H9 (cell line): Measurements from ENCODE around the gene SPRR2B. TPM values are rescaled to one million over a fixed set of nuclear protein-coding genes. Genes with fewer than 3 reads are reported as not detected.
"Not testable (repeated sequence)": the region's sequence is repeated elsewhere in the genome, so short reads cannot be mapped to it uniquely, and the experiment has no call there.

Experiments
- DNase-seq: peaks from one replicate; pipeline ENCODE4 v3.0.0-alpha.2; 2017
- H2AFZ ChIP-seq: one replicate; pipeline ENCODE4 v1.6.1; 2013; ENCODE audit warnings: mild to moderate bottlenecking, low read length, control low read depth, moderate library complexity
- H2AK5ac ChIP-seq: 2 replicates; pipeline ENCODE4 v1.6.1; 2013; ENCODE audit warnings: low read length, control low read depth, mixed read lengths; ENCODE audit not compliant: insufficient read length
- H2BK120ac ChIP-seq: one replicate; pipeline ENCODE4 v1.6.1; 2013; ENCODE audit warnings: low read depth, mild to moderate bottlenecking, low read length, control low read depth, inconsistent platforms; ENCODE audit not compliant: poor library complexity, severe bottlenecking
- H2BK12ac ChIP-seq: 2 replicates; pipeline ENCODE4 v1.6.1; 2013; ENCODE audit warnings: low read length, control low read depth, mixed read lengths, low read depth; ENCODE audit not compliant: insufficient read length
- H2BK15ac ChIP-seq: 2 replicates; pipeline ENCODE4 v1.6.1; 2013; ENCODE audit warnings: low read depth, low read length, control low read depth
- H2BK20ac ChIP-seq: one replicate; pipeline ENCODE4 v1.6.1; 2013; ENCODE audit warnings: low read depth, mild to moderate bottlenecking, low read length, control low read depth, inconsistent platforms; ENCODE audit not compliant: poor library complexity, severe bottlenecking
- H2BK5ac ChIP-seq: 2 replicates; pipeline ENCODE4 v1.6.1; 2013; ENCODE audit warnings: low read length, control low read depth, mixed read lengths; ENCODE audit not compliant: insufficient read length
- H3K14ac ChIP-seq: 2 replicates; pipeline ENCODE4 v1.6.1; 2013; ENCODE audit warnings: low read length, control low read depth; ENCODE audit not compliant: insufficient read depth
- H3K18ac ChIP-seq: 2 replicates; pipeline ENCODE4 v1.6.1; 2013; ENCODE audit warnings: low read depth, mild to moderate bottlenecking, mixed read lengths, low read length, control low read depth; ENCODE audit not compliant: insufficient read length
- H3K23ac ChIP-seq: 2 replicates; pipeline ENCODE4 v1.6.1; 2013; ENCODE audit warnings: low read length, control low read depth, mixed read lengths, low read depth; ENCODE audit not compliant: insufficient read length
- H3K23me2 ChIP-seq: 2 replicates; pipeline ENCODE4 v1.6.1; 2013; ENCODE audit warnings: low read depth, mild to moderate bottlenecking, mixed read lengths, low read length, control low read depth; ENCODE audit not compliant: insufficient read length, poor library complexity, severe bottlenecking
- H3K27ac ChIP-seq: 2 replicates; pipeline ENCODE4 v1.5.1; 2013; ENCODE audit warnings: low read length, control low read depth, mixed read lengths, low read depth; ENCODE audit not compliant: insufficient read length
- H3K27me3 ChIP-seq: 2 replicates; pipeline ENCODE4 v1.6.1; 2013; ENCODE audit warnings: low read length, control low read depth, inconsistent platforms; ENCODE audit not compliant: insufficient read depth
- H3K4ac ChIP-seq: 2 replicates; pipeline ENCODE4 v1.6.1; 2013; ENCODE audit warnings: low read depth, mild to moderate bottlenecking, control low read depth, inconsistent platforms, low read length, moderate library complexity
- H3K4me1 ChIP-seq: 2 replicates; pipeline ENCODE4 v1.6.1; 2013; ENCODE audit warnings: low read length, control low read depth, inconsistent platforms; ENCODE audit not compliant: insufficient read depth
- H3K4me2 ChIP-seq: 2 replicates; pipeline ENCODE4 v1.6.1; 2013; ENCODE audit warnings: low read length, control low read depth, mixed read lengths; ENCODE audit not compliant: insufficient read length, insufficient read depth
- H3K56ac ChIP-seq: 2 replicates; pipeline ENCODE4 v1.6.1; 2013; ENCODE audit warnings: low read depth, mild to moderate bottlenecking, mixed read lengths, low read length, control low read depth; ENCODE audit not compliant: insufficient read length
- H3K79me1 ChIP-seq: 2 replicates; pipeline ENCODE4 v1.6.1; 2013; ENCODE audit warnings: low read depth, mild to moderate bottlenecking, moderate library complexity, low read length, control low read depth, inconsistent platforms; ENCODE audit not compliant: insufficient read depth, poor library complexity, severe bottlenecking
- H3K79me2 ChIP-seq: 2 replicates; pipeline ENCODE4 v1.6.1; 2013; ENCODE audit warnings: low read length, control low read depth, inconsistent platforms; ENCODE audit not compliant: insufficient read depth
- H3K9ac ChIP-seq: 2 replicates; pipeline ENCODE4 v1.6.1; 2013; ENCODE audit warnings: low read length, control low read depth, mixed read lengths; ENCODE audit not compliant: insufficient read length; ENCODE audit errors: extremely low read depth
- H3K9me3 ChIP-seq: one replicate; pipeline ENCODE4 v1.6.1; 2013; ENCODE audit warnings: low read depth, low read length, inconsistent platforms; ENCODE audit not compliant: control insufficient read depth
- H3T11ph ChIP-seq: one replicate; pipeline ENCODE4 v1.6.1; 2013; ENCODE audit warnings: mild to moderate bottlenecking, low read length, control low read depth, inconsistent platforms
- H4K20me1 ChIP-seq: one replicate; pipeline ENCODE4 v1.6.1; 2013; ENCODE audit not compliant: control insufficient read depth, insufficient read length, insufficient read depth
- H4K5ac ChIP-seq: 2 replicates; pipeline ENCODE4 v1.6.1; 2013; ENCODE audit warnings: low read depth, mild to moderate bottlenecking, mixed read lengths, low read length, control low read depth; ENCODE audit not compliant: insufficient read length
- H4K8ac ChIP-seq: replicated peaks from 2 replicates; pipeline ENCODE4 v1.6.1; 2013; ENCODE audit warnings: low read length, control low read depth, mixed read lengths, low read depth; ENCODE audit not compliant: insufficient read length
- H4K91ac ChIP-seq: 2 replicates; pipeline ENCODE4 v1.6.1; 2013; ENCODE audit warnings: low read depth, mild to moderate bottlenecking, moderate library complexity, mixed read lengths, low read length, control low read depth; ENCODE audit not compliant: insufficient read length
- H3K27ac Mint-ChIP-seq, 3 experiments: 2 replicates in 2 of 3; 3 replicates in 1 of 3; pipeline ENCODE4 v1.8.0; 2020 to 2021; ENCODE audit warnings: mixed read lengths in 3 of 3, mild to moderate bottlenecking in 1 of 3, moderate library complexity in 1 of 3
- H3K27me3 Mint-ChIP-seq: 2 replicates; pipeline ENCODE4 v1.8.0; 2021; ENCODE audit warnings: low read depth, mild to moderate bottlenecking, moderate library complexity, mixed read lengths
- H3K36me3 Mint-ChIP-seq, 3 experiments: 2 replicates in 2 of 3; 3 replicates in 1 of 3; pipeline ENCODE4 v1.8.0; 2020 to 2021; ENCODE audit warnings: low read depth in 3 of 3, mixed read lengths in 3 of 3; ENCODE audit not compliant: insufficient read depth in 1 of 3
- H3K4me1 Mint-ChIP-seq, 2 experiments: 2 replicates each; pipeline ENCODE4 v1.8.0; 2020; ENCODE audit warnings: mixed read lengths in 2 of 2
- H3K4me3 Mint-ChIP-seq, 2 experiments: 2 replicates in 1 of 2; 3 replicates in 1 of 2; pipeline ENCODE4 v1.8.0; 2020 to 2021; ENCODE audit warnings: mild to moderate bottlenecking in 2 of 2, mixed read lengths in 2 of 2, moderate library complexity in 1 of 2
- H3K9me3 Mint-ChIP-seq, 2 experiments: 2 replicates in 1 of 2; 3 replicates in 1 of 2; pipeline ENCODE4 v1.8.0; 2020; ENCODE audit warnings: mild to moderate bottlenecking in 2 of 2, mixed read lengths in 2 of 2, moderate library complexity in 1 of 2
- CTCF ChIP-seq: fragments of 200-600 bp; sonication (generic); conservative IDR thresholded peaks from 3 replicates; pipeline ENCODE4 v1.8.0; 2021; ENCODE audit warnings: antibody characterized with exemption, mild to moderate bottlenecking
- WGBS: extraction: QIAGEN DNeasy Blood & Tissue Kit; methylation state at CpG from one replicate; pipeline ENCODE4 v1.1.7; 2013; ENCODE audit warnings: missing lambda C conversion rate, low lambda C conversion rate, mixed read lengths; ENCODE audit not compliant: insufficient read length; ENCODE audit errors: extremely low coverage; 5-methylcytosine and 5-hydroxymethylcytosine counted together
- total RNA-seq: library from RNA; stranded (reverse); gene quantifications from 2 replicates; pipeline ENCODE4 v1.2.1, GENCODE V29; 2021

The SPRR2B gene
- total RNA-seq, 1 experiment from 2014 or later = not detected

- no peak for DNase-seq
- no CpG with 5 or more reads among the region's 3 CpGs for WGBS
- no peaks in the 10 kb centered on the region for H4K20me1 ChIP-seq
- H4K91ac ChIP-seq = no peak overlapping the region
- H3K9me3 Mint-ChIP-seq = peaks cover 12 to 18% of the 10 kb centered on the region in 2 experiments
- H2AFZ ChIP-seq = no peak overlapping the region
- H2BK15ac ChIP-seq = no peak overlapping the region
- H3K79me2 ChIP-seq = no peaks in the 10 kb centered on the region
- peaks cover 2 to 11% (median 9%) of the 10 kb centered on the region in 3 experiments; a peak in 6 of 7 replicates for H3K36me3 Mint-ChIP-seq
- TF ChIP-seq CTCF = no peak
- H2AK5ac ChIP-seq = no peak overlapping the region
- peaks cover 27 to 30% of the 10 kb centered on the region in 2 experiments for H3K4me1 Mint-ChIP-seq
- no peak overlapping the region for H2BK120ac ChIP-seq
- no peak overlapping the region for H3T11ph ChIP-seq
- H3K14ac ChIP-seq = no peak overlapping the region
- no peak overlapping the region for H3K4me2 ChIP-seq
- no peaks in the 10 kb centered on the region for H3K27me3 ChIP-seq
- H3K27ac Mint-ChIP-seq = no peak overlapping the region
- no peak overlapping the region for H3K23ac ChIP-seq
- no peaks in the 10 kb centered on the region for H3K23me2 ChIP-seq
- no peak overlapping the region for H4K5ac ChIP-seq
- H3K9me3 ChIP-seq = no peaks in the 10 kb centered on the region
- no peak overlapping the region for H4K8ac ChIP-seq
- no peak overlapping the region for H2BK20ac ChIP-seq
- H3K18ac ChIP-seq = no peak overlapping the region
- no peak overlapping the region for H3K4ac ChIP-seq
- H3K27ac ChIP-seq = no peak overlapping the region
- no peak overlapping the region for H3K9ac ChIP-seq
- peaks cover 5% of the 10 kb centered on the region for H3K4me1 ChIP-seq
- no peaks in the 10 kb centered on the region for H3K79me1 ChIP-seq
- no peak overlapping the region for H3K56ac ChIP-seq
- H2BK5ac ChIP-seq = no peak overlapping the region
- H2BK12ac ChIP-seq = no peak overlapping the region
- no peak overlapping the region for H3K4me3 Mint-ChIP-seq
- H3K27me3 Mint-ChIP-seq = peaks cover 12% of the 10 kb centered on the region
These were observed 48.1 kb upstream of the SPRR2B start for GRCh38 chr1:153119491-153119971.

GRCh38 chr1:153115264-153115663 is 43.9 kb upstream of the SPRR2B start:
- H3K27ac Mint-ChIP-seq = peak overlapping the region in 1 of 3 experiments; percentile 37; a peak in 1 of 7 replicates
- H3K4me1 Mint-ChIP-seq, H4K20me1 ChIP-seq, H3T11ph ChIP-seq, H3K9me3 Mint-ChIP-seq, H3K27ac ChIP-seq, H3K56ac ChIP-seq, H3K36me3 Mint-ChIP-seq, H3K4me1 ChIP-seq, H3K23me2 ChIP-seq, H3K4ac ChIP-seq, H3K4me3 Mint-ChIP-seq, H3K4me2 ChIP-seq, H3K9me3 ChIP-seq, H3K23ac ChIP-seq, H4K91ac ChIP-seq, H3K14ac ChIP-seq, H2AK5ac ChIP-seq, H2BK120ac ChIP-seq, H3K79me2 ChIP-seq, H2BK5ac ChIP-seq, H4K8ac ChIP-seq, H3K9ac ChIP-seq, H2BK12ac ChIP-seq, H2BK15ac ChIP-seq, H3K27me3 ChIP-seq, H3K27me3 Mint-ChIP-seq, H2BK20ac ChIP-seq, DNase-seq, H3K79me1 ChIP-seq, H3K18ac ChIP-seq, H4K5ac ChIP-seq, H2AFZ ChIP-seq: not testable (repeated sequence)
